ENCODE measurements around the gene RAB37. TPM values are rescaled to one million over a fixed set of nuclear protein-coding genes. Genes with fewer than 3 reads are reported as not detected.
A peak's percentile ranks its signal among the peaks of the same experiment; 100 is the strongest.

The RAB37 gene
- total and polyA plus RNA-seq, 2 of the 13 experiments (the other 11 are each of a cell fraction or from before 2014, with no cell fraction given): 0.91 to 3.7 TPM

DNA sequence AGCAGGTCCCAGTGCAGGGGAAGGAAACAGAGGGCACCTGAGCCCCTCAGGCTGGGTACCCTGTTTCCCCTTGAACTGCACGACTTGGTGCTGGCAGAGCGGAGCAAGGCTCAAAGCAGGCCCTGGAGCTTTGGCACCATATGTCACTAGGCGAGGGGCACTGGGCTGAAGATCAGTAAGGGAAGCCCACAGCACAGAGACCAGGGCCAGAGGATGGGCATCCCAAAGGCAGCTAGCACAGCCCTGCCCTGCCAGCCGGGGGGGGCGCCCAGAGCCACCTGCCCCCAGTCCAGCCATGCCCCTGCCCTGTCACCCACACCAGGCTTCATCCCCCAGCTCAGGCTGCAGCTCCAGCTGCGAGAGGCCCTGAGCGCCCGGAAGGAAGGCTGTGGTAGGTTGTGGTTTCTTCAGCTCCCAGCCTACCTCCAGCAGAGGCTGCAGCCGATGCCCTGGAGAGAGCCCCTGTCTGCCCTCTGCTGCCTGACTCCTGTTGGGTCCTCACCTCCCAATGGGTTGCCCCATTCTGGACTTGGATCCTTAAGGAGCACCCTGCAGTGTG is 22.3 kb downstream of the RAB37 start (continued):
- TF ChIP-seq NFKBIZ (CRISPR knock-in tag; IDR thresholded peaks at IDR 0.05) (no peak), RBFOX2 (IDR thresholded peaks at IDR 0.05; ENCODE audit: low read depth, low read length) (no peak; the same call in none of the 2 replicates), MTF2 (CRISPR knock-in tag; IDR thresholded peaks at IDR 0.05; ENCODE audit: borderline replicate concordance) (no peak), ZNF891 (CRISPR knock-in tag; IDR thresholded peaks at IDR 0.05) (no peak), REXO4 (CRISPR knock-in tag; IDR thresholded peaks at IDR 0.05; ENCODE audit: borderline replicate concordance) (no peak), SIN3B (IDR thresholded peaks at IDR 0.05; ENCODE audit: low read length) (no peak), ZNF296 (CRISPR knock-in tag; conservative IDR thresholded peaks at IDR 0.05) (no peak), ADNP (CRISPR knock-in tag; IDR thresholded peaks at IDR 0.05) (no peak), MYC (CRISPR knock-in tag; IDR thresholded peaks at IDR 0.05; ENCODE audit: borderline replicate concordance) (0 out of 2 replicates have a peak, but pooled peaks have one; percentile 28), ZNF788 (CRISPR knock-in tag; IDR thresholded peaks at IDR 0.05; ENCODE audit: borderline replicate concordance) (no peak), ZNF674 (CRISPR knock-in tag; IDR thresholded peaks at IDR 0.05; ENCODE audit: low read depth) (no peak), IRF2 (CRISPR knock-in tag; IDR thresholded peaks at IDR 0.05) (no peak), ZSCAN25 (CRISPR knock-in tag; IDR thresholded peaks at IDR 0.05) (no peak), RFX5 (IDR thresholded peaks at IDR 0.05; ENCODE audit: low read depth, low read length) (no peak), BRCA1 (CRISPR knock-in tag; IDR thresholded peaks at IDR 0.05) (no peak)
- TF ChIP-seq, protein P1, sequence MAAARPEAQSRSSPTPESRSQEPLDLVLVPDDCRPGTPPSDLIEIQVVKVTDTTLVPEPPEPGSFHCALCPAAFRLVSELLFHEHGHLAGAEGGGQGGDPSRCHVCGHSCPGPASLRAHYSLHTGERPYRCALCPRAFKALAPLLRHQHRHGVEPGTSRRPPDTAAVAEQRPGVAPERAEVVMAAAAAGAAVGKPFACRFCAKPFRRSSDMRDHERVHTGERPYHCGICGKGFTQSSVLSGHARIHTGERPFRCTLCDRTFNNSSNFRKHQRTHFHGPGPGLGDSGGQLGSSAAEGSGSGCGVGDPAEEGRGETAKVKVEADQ (CRISPR knock-in tag; IDR thresholded peaks at IDR 0.05; ENCODE audit: borderline replicate concordance): no peak
- TF ChIP-seq, protein P2, sequence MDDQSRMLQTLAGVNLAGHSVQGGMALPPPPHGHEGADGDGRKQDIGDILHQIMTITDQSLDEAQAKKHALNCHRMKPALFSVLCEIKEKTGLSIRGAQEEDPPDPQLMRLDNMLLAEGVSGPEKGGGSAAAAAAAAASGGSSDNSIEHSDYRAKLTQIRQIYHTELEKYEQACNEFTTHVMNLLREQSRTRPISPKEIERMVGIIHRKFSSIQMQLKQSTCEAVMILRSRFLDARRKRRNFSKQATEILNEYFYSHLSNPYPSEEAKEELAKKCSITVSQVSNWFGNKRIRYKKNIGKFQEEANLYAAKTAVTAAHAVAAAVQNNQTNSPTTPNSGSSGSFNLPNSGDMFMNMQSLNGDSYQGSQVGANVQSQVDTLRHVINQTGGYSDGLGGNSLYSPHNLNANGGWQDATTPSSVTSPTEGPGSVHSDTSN (CRISPR knock-in tag; IDR thresholded peaks at IDR 0.05; ENCODE audit: borderline replicate concordance): no peak
- TF ChIP-seq, protein P3, sequence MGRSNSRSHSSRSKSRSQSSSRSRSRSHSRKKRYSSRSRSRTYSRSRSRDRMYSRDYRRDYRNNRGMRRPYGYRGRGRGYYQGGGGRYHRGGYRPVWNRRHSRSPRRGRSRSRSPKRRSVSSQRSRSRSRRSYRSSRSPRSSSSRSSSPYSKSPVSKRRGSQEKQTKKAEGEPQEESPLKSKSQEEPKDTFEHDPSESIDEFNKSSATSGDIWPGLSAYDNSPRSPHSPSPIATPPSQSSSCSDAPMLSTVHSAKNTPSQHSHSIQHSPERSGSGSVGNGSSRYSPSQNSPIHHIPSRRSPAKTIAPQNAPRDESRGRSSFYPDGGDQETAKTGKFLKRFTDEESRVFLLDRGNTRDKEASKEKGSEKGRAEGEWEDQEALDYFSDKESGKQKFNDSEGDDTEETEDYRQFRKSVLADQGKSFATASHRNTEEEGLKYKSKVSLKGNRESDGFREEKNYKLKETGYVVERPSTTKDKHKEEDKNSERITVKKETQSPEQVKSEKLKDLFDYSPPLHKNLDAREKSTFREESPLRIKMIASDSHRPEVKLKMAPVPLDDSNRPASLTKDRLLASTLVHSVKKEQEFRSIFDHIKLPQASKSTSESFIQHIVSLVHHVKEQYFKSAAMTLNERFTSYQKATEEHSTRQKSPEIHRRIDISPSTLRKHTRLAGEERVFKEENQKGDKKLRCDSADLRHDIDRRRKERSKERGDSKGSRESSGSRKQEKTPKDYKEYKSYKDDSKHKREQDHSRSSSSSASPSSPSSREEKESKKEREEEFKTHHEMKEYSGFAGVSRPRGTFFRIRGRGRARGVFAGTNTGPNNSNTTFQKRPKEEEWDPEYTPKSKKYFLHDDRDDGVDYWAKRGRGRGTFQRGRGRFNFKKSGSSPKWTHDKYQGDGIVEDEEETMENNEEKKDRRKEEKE (IDR thresholded peaks at IDR 0.05): no peak

All from HepG2 (cell line).